HG02884 (cell line): Measurements from ENCODE around the gene ATG16L2.
"Not testable (repeated sequence)": the region's sequence is repeated elsewhere in the genome, so short reads cannot be mapped to it uniquely, and the experiment has no call there.

ENCODE experiments used
- ATAC-seq: cut with Tn5 transposase; IDR thresholded peaks from one replicate; pipeline ENCODE4 v1.9.1; 2021; ENCODE audit warnings: mild to moderate bottlenecking, moderate library complexity; ENCODE audit not compliant: unreplicated experiment

ATG16L2 gene

DNA sequence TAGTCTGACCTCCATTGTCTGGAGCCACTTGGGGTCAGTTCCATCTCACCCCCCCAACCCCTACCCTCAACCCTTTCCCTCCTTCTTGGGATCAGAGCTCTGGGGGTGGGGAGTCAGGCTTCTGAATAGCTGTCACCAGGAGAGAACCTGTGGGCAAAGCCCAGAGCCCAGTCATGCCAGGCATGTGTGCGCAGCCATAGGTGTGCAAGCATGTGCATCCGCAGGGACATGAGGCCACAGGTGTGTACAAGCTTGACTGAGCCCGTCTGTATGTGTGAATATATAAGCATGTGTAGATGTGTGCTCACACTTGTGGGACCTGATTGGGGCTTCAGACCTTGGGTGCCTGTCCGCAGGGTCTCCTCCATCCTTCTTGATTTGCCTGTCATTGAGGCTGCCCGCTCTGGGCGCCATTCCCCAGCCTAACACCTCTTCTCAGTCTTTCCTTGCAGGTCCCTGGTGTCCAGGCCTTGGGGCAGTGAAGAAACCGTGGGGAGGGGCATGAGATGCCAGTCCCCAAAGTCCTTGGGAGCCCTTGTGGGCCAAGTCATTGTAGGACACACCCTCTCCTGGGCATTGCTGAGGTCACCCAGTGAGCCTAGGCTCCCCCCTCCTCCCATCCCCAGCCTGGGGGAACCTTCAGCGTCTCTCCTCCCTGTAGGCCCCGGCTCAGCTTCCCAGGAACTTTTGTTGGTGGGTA, 9.0 kb downstream of the ATG16L2 start:
- ATAC-seq = no peak

DNA sequence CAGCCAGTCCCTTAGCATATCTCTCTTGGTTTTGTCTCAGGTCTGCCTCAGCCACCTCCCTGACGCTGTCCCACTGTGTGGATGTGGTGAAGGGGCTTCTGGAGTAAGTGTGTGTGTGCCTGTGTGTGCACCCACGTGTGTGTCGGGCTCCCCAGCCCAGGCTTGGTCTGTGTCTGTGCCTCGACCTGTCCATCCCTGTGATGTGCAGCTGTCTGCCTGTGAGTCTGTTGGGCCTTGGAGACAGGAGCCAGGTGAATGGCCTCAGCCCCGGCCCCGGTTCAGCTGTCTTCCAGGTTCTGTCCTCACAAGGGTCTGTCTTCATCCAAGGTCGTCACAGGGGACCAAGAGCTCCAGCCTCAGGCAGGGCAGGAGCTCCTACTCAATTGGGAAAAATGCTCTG, 9.8 kb downstream of the ATG16L2 start:
- ATAC-seq = no peak

- no peak for ATAC-seq
Measured at GRCh38 chr11:72824811-72825505, 10.7 kb downstream of the ATG16L2 start.

GRCh38 chr11:72825661-72826060, 11.4 kb downstream of the ATG16L2 start:
- no peak for ATAC-seq

- ATAC-seq = no peak
Measured at GRCh38 chr11:72826191-72826941, 12.2 kb downstream of the ATG16L2 start.

DNA sequence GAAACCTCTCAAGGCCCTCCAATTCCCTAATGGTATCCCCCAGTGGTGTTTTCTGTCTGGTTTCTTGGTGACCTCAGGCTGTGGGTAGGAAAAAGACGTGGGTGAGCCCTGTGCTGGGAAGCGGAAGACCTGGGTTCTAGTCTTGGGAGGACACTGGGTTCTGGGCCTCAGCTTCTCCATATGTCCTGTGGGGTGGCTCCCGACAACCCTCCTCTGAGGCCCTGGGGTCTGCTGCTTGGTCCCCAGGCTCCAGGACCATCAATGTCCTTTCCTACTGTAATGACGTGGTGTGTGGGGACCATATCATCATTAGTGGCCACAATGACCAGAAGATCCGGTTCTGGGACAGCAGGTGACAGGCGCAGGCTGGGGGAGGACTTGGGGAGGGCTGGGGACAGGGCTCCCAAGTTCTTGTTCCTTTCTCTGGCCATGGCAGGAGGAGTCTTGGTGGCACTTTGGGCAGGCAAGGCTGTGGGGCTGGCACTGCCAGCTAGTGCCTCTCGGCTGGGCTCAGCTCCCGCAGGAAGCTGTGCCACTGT, 12.8 kb downstream of the ATG16L2 start:
- ATAC-seq = no peak

DNA sequence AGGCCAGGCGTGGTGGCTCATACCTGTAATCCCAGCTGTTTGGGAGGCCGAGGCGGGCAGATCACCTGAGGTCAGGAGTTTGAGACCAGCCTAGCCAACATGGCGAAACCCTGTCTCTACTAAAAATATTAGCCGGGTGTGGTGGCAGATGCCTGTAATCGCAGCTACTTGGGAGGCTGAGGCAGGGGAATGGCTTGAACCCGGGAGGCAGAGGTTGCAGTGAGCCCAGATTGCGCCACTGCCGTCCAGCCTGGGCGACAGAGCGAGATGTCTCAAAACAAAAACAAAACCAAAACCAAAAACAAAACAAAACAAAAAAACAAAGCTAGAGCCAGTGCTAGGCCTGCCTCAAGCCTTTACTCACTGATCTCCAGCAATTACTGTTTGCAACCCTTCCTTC, 13.4 kb downstream of the ATG16L2 start:
- ATAC-seq = not testable (repeated sequence)

GRCh38 chr11:72828081-72828567, 13.9 kb downstream of the ATG16L2 start:
- ATAC-seq = no peak

- no peak for ATAC-seq
Measured at GRCh38 chr11:72828692-72829101, 14.5 kb downstream of the ATG16L2 start.

DNA sequence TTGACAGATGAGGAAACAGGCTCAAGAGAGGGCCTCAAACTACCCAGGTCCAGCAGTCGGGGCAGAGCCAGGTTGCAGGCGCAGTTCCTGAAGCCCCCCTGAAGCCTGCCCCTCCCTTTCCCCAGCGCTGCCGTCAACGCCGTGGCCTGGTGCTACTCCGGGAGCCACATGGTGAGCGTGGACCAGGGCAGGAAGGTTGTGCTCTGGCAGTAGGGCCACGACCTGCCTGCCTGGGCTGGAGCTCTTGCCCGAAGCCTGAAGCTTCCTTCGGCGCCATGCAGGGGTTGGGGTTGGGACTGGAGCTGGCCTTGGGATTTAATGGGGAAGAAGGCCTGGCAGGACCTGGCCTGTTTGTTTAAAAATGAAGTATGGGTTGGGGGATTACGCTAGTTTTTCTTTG, 15.0 kb downstream of the ATG16L2 start:
- no peak for ATAC-seq

DNA sequence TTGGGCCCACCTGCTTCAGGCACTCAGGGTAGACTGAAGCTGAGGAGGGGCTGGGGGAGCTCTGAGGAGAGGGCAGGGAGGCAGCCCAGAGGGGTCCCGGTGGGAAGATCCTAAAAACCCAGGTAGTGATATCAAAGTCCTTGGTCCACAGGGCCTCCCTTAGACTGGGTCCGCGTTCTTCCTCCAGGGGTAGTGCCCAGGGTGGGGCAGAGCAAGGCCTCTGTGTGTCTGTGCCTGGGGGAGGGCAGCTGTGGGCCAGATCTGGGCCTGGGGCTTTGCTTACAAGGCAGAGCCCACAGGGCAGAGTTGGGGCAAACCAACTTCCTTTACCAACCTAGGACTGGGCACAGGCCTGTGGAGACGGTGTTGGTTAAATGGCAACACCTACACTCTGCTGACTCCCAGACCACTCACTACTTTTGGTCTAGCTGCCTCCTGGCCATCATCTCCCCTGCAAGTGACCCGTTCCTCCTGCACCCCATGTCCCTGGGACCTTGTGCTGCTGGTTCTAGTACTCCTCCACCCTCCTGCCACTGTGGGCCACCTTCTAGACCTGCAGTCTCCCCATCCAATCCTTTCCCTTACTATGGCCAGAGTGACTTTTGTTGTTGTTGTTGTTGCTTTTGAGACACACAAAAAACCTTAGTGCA, 15.8 kb downstream of the ATG16L2 start:
- ATAC-seq = no peak

DNA sequence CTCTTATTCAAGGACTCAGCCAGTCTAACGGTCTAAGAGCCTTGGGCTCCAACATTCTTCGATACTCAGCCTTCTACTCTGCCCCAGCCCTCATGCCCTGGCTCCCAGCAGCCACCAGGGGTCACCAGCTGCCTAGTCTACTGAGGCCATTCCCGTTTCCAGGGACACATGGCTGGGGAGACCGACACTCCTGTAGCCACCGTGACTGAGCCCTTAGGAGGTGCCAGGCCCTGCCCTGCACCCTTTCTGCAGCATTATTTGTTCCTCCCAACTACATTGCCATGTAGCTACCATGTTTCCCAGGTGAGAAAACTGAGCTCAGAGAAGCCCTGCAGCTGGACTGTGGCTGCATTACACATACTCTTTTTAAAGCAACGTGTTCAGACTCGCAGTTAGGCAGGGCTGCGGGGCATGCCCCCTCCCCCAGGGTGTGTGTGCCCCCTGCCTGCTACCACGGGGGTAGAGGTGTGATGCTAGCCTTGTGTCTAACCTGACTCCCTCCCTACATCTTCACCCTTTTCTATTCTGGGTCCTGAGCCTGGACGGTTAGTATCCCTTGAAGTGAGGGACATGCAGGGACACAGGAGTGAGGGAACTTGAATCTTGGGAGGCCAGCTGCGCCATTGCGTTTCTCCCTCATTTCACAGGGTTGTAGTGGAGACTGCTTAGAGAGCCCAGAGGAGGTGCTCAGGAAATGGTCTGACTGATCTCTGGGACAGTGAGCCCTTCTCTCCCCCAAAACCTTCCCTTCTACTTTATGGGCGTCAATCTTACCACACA, 17.5 kb downstream of the ATG16L2 start:
- no peak for ATAC-seq

- ATAC-seq = no peak
Measured at GRCh38 chr11:72832301-72833082, 18.3 kb downstream of the ATG16L2 start.

GRCh38 chr11:72833083-72833733, 19.0 kb downstream of the ATG16L2 start:
- ATAC-seq = no peak

DNA sequence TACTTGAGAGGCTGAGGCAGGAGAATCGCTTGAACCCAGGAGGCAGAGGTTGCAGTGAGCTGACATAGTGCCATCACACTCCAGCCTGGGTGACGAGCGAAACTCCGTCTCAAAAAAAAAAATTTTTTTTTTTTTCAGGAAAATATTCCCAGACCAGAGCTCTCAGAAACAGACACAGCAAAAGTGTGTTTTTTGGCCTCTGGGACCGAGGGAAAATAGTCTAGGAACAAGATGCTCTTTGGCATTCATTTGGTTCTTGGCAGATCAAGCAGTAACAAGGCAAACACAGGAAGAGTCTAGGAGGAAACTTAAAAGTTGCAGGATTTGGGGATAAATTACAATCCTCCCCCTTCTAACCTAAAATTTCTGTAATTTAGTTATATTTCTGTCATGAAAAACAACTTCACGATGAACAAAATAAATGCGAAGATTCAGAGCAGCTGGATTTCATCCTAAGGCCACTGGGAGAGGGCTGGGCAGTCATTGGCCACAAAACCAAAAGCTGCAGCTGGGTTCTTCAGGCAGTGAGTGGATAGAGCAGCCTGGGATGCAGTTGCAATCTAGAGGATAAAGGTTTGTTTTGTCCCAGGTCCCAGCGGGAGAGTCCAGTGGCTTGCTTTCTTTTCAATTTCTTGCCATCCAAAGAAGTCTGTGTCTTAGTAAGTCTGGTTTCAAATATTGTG, 19.7 kb downstream of the ATG16L2 start:
- ATAC-seq = no peak

DNA sequence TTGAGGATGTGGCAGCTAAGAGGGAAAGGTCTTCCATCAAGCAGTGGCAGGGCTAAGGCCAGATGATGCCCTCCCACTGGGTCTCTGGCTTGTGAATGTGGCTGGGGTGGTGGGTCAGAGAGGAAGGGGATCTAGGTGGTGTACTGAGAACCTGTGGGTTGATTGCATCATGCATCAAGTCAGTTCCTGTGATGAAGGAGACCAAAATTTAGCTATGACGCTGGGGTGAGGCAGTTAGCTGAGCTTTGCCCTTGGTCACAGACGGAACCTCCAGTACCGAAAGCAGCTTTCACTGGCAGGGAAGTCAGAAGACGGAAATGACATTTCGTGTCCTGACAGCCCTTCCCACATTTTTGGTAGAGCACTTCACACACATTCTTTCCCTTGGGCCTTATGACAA, 20.7 kb downstream of the ATG16L2 start:
- no peak for ATAC-seq

- ATAC-seq = no peak
Measured at GRCh38 chr11:72836111-72836510, 21.9 kb downstream of the ATG16L2 start.

DNA sequence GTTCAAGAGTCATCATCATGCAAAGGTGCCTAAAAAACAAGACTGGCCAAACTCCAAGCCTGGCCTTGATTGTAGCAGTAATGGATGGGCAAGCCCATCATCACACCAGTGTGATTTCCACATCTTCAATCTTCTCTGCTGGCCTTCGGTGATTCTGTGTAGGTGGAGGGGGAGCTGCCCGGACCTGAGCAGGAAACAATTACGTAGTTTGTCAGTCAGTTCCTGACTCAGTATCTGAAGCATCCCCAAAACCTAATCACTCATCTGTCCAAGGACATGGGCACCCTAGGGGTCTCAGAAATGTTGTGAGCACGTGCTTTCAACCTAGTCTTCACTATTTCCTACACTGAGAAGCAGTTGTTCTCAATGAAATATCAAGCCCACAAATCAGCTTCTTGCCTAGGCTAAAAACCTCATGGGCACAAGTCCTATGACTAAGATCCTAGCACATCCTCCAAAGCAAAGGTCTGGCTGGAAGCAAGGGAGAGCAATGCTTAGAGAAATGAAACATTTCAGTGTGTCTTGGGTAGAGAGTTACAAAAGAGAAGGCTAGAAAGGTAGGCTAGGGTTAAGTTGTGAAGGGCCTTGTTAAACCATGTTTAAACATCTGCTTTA, 24.6 kb downstream of the ATG16L2 start:
- no peak for ATAC-seq
